ENCODE measurements around the gene CACNA1G. TPM values are rescaled to one million over a fixed set of nuclear protein-coding genes. Genes with fewer than 3 reads are reported as not detected.

The CACNA1G gene
- polyA plus RNA-seq, 1 donor from 2014 or later = 10.9 TPM

DNA sequence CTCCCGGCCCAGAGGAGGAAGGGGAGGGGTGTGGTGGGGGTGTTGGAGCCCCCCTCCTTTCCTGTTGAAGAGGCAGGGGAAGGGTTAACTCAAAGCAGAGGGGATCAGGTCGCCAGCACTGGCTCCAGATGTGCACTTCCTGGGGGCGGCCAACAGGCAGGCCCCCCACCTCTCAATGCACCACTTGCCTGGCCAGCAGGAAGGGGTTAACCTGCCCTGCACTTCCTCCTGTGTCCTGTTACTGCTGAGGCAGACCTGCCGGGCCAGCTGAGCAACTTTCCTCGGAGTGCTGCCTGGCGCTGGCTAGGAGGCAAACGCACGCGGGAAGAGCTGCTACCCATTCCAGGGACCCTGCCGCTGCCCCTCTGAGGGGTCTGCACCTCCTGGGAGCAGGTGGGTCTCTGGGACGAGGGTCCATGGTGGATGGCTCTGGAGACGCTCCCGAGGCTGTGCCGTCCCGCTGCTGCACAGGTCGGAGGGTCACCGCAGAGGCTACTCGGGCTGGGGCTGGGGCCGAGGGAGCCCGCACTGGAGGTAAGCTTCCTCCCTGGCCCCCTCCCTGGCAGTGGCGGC lies 28.0 kb upstream of the CACNA1G start, which contains the start of gene EPN3:
Gene EPN3 (plus strand): TSS at position 284 of the 573 bp plus-strand sequence. CDS start 3,822 bp downstream, outside the sequence.
- no peak within 1 kb of the TSS for H3K9ac ChIP-seq (ENCODE audit: low read length)
- no peaks in the 10 kb centered on the region for H3K9me3 ChIP-seq (ENCODE audit: low read length)
- H2AFZ ChIP-seq (ENCODE audit: low read depth, low read length) = no peak within 1 kb of the TSS
- no peaks in the 10 kb centered on the region for H3K9me2 ChIP-seq (ENCODE audit: insufficient read depth, low read length)
- peak within 1 kb of the TSS; percentile 42 for H3K4me3 ChIP-seq (ENCODE audit: low read length)
- H4K20me1 ChIP-seq (ENCODE audit: insufficient read depth) = no peaks in the 10 kb centered on the region
- no peak within 1 kb of the TSS for H3K4me2 ChIP-seq (ENCODE audit: low read length)
- no peaks in the 10 kb centered on the region for H3K36me3 ChIP-seq (ENCODE audit: insufficient read depth, low read length)
- H3K79me2 ChIP-seq (replicated peaks; ENCODE audit: insufficient read depth, low read length) = no peaks in the 10 kb centered on the region
- H3F3A ChIP-seq (ENCODE audit: insufficient read depth, low read length, poor library complexity, severe bottlenecking) = no peaks in the 10 kb centered on the region
- H3K27me3 ChIP-seq (ENCODE audit: insufficient read depth, low read depth, low read length) = peaks cover 24% of the 10 kb centered on the region
- TF ChIP-seq POLR2AphosphoS5 (IDR thresholded peaks at IDR 0.05) = no peak
- TF ChIP-seq, protein P1, sequence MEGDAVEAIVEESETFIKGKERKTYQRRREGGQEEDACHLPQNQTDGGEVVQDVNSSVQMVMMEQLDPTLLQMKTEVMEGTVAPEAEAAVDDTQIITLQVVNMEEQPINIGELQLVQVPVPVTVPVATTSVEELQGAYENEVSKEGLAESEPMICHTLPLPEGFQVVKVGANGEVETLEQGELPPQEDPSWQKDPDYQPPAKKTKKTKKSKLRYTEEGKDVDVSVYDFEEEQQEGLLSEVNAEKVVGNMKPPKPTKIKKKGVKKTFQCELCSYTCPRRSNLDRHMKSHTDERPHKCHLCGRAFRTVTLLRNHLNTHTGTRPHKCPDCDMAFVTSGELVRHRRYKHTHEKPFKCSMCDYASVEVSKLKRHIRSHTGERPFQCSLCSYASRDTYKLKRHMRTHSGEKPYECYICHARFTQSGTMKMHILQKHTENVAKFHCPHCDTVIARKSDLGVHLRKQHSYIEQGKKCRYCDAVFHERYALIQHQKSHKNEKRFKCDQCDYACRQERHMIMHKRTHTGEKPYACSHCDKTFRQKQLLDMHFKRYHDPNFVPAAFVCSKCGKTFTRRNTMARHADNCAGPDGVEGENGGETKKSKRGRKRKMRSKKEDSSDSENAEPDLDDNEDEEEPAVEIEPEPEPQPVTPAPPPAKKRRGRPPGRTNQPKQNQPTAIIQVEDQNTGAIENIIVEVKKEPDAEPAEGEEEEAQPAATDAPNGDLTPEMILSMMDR (IDR thresholded peaks at IDR 0.05; ENCODE audit: poor library complexity, severe bottlenecking) = peak; percentile 18
- H3K27ac ChIP-seq (ENCODE audit: low read length) = no peak within 1 kb of the TSS

DNA sequence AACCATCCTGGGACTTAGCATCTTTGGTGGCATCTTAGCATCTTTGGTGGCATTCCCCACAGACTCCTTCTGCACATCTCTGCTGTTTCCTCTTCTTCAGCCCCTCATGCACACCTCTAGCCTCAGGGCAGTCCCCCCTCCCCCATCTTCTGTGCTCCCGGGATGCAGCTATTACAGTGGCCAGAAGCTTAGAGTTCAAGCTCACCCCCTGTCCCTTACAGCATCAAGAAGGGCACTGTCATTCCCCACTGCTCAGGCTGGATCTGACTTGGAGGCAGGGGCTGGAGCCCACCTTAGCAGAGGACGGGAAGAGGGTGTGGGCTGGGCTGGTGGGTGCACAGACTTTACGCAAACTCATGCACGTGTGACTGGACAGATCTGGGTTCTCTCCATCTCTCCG lies 27.3 kb upstream of the CACNA1G start:
- Histone ChIP-seq H3K27ac (ENCODE audit: low read length) (no peak overlapping the region), H3K9me2 (ENCODE audit: insufficient read depth, low read length) (no peaks in the 10 kb centered on the region), H3K9me3 (ENCODE audit: low read length) (no peaks in the 10 kb centered on the region), H3K27me3 (ENCODE audit: insufficient read depth, low read depth, low read length) (peaks cover 24% of the 10 kb centered on the region), H3K9ac (ENCODE audit: low read length) (no peak overlapping the region), H3K79me2 (replicated peaks; ENCODE audit: insufficient read depth, low read length) (no peaks in the 10 kb centered on the region), H3K4me2 (ENCODE audit: low read length) (no peak overlapping the region), H4K20me1 (ENCODE audit: insufficient read depth) (no peaks in the 10 kb centered on the region), H3K36me3 (ENCODE audit: insufficient read depth, low read length) (no peaks in the 10 kb centered on the region), H3K4me3 (ENCODE audit: low read length) (no peak overlapping the region), H3F3A (ENCODE audit: insufficient read depth, low read length, poor library complexity, severe bottlenecking) (no peaks in the 10 kb centered on the region), H2AFZ (ENCODE audit: low read depth, low read length) (no peak overlapping the region)
- no peak for TF ChIP-seq MXI1 (conservative IDR thresholded peaks at IDR 0.05; ENCODE audit: poor library complexity, severe bottlenecking)
- TF ChIP-seq, protein P2, sequence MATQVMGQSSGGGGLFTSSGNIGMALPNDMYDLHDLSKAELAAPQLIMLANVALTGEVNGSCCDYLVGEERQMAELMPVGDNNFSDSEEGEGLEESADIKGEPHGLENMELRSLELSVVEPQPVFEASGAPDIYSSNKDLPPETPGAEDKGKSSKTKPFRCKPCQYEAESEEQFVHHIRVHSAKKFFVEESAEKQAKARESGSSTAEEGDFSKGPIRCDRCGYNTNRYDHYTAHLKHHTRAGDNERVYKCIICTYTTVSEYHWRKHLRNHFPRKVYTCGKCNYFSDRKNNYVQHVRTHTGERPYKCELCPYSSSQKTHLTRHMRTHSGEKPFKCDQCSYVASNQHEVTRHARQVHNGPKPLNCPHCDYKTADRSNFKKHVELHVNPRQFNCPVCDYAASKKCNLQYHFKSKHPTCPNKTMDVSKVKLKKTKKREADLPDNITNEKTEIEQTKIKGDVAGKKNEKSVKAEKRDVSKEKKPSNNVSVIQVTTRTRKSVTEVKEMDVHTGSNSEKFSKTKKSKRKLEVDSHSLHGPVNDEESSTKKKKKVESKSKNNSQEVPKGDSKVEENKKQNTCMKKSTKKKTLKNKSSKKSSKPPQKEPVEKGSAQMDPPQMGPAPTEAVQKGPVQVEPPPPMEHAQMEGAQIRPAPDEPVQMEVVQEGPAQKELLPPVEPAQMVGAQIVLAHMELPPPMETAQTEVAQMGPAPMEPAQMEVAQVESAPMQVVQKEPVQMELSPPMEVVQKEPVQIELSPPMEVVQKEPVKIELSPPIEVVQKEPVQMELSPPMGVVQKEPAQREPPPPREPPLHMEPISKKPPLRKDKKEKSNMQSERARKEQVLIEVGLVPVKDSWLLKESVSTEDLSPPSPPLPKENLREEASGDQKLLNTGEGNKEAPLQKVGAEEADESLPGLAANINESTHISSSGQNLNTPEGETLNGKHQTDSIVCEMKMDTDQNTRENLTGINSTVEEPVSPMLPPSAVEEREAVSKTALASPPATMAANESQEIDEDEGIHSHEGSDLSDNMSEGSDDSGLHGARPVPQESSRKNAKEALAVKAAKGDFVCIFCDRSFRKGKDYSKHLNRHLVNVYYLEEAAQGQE (IDR thresholded peaks at IDR 0.05; ENCODE audit: borderline replicate concordance) = no peak
- TF ChIP-seq EP300 (conservative IDR thresholded peaks at IDR 0.05; ENCODE audit: poor library complexity, severe bottlenecking) = no peak
- no peak for TF ChIP-seq EZH2 (IDR thresholded peaks at IDR 0.05; ENCODE audit: borderline replicate concordance, insufficient read depth, low read length, poor library complexity, severe bottlenecking)
- no peak for TF ChIP-seq RAD21 (conservative IDR thresholded peaks at IDR 0.05)
- TF ChIP-seq, protein P1 (IDR thresholded peaks at IDR 0.05; ENCODE audit: poor library complexity, severe bottlenecking) = no peak
- no peak for TF ChIP-seq POLR2AphosphoS5 (IDR thresholded peaks at IDR 0.05)

Data from neural cell (in vitro differentiated cells).